HepG2 (cell line): ENCODE results near the gene SLC13A5. TPM values are rescaled to one million over a fixed set of nuclear protein-coding genes. Genes with fewer than 3 reads are reported as not detected.

Source experiments
- AKAP8 ChIP-seq: sonication (generic); formaldehyde crosslinking; IDR thresholded peaks from 2 replicates; pipeline ENCODE4 v1.5.1; 2020; ENCODE audit warnings: mild to moderate bottlenecking, missing genetic modification reagents
- HCFC1 ChIP-seq: fragments of 150-350 bp; IDR thresholded peaks from 2 replicates; pipeline ENCODE4 v1.6.1; 2014; ENCODE audit warnings: low read depth, low read length
- HNF4A ChIP-seq: sonication (generic); formaldehyde crosslinking; IDR thresholded peaks from 2 replicates; pipeline ENCODE4 v1.4.0; 2020; ENCODE audit warnings: missing genetic modification reagents
- HNRNPUL1 ChIP-seq: fragments of 200-400 bp; formaldehyde crosslinking; IDR thresholded peaks from 2 replicates; pipeline ENCODE4 v1.6.1; 2017; ENCODE audit warnings: low read depth, mild to moderate bottlenecking, low read length, moderate library complexity
- HOXA9 ChIP-seq: sonication (generic); formaldehyde crosslinking; IDR thresholded peaks from 2 replicates; pipeline ENCODE4 v1.8.1; 2022; ENCODE audit warnings: missing genetic modification reagents, mild to moderate bottlenecking, moderate library complexity, borderline replicate concordance
- MAF1 ChIP-seq: sonication (generic); formaldehyde crosslinking; IDR thresholded peaks from 2 replicates; pipeline ENCODE4 v1.5.0; 2020; ENCODE audit warnings: missing genetic modification reagents, borderline replicate concordance
- RORA ChIP-seq: sonication (generic); formaldehyde crosslinking; IDR thresholded peaks from 2 replicates; pipeline ENCODE4 v1.5.0; 2020; ENCODE audit warnings: mild to moderate bottlenecking, missing genetic modification reagents, moderate library complexity
- SPEN ChIP-seq: sonication (generic); formaldehyde crosslinking; IDR thresholded peaks from 2 replicates; pipeline ENCODE4 v1.5.1; 2020; ENCODE audit warnings: low read depth, mild to moderate bottlenecking, missing genetic modification reagents
- TBX2 ChIP-seq: sonication (generic); formaldehyde crosslinking; IDR thresholded peaks from 2 replicates; pipeline ENCODE4 v1.5.0; 2020; ENCODE audit warnings: missing genetic modification reagents, mild to moderate bottlenecking, borderline replicate concordance
- YEATS4 ChIP-seq: sonication (generic); formaldehyde crosslinking; IDR thresholded peaks from 2 replicates; pipeline ENCODE4 v1.4.0; 2020; ENCODE audit warnings: missing genetic modification reagents, borderline replicate concordance
- ZC3H13 ChIP-seq: sonication (generic); formaldehyde crosslinking; IDR thresholded peaks from 2 replicates; pipeline ENCODE4 v1.8.1; 2023; ENCODE audit warnings: mild to moderate bottlenecking, missing genetic modification reagents, moderate library complexity
- ZNF383 ChIP-seq: sonication (generic); formaldehyde crosslinking; IDR thresholded peaks from 2 replicates; pipeline ENCODE4 v1.4.0; 2020; ENCODE audit warnings: missing genetic modification reagents, mild to moderate bottlenecking, borderline replicate concordance
- ZNF446 ChIP-seq: sonication (generic); formaldehyde crosslinking; IDR thresholded peaks from 2 replicates; pipeline ENCODE4 v1.5.0; 2020; ENCODE audit warnings: mild to moderate bottlenecking, missing genetic modification reagents
- ZNF549 ChIP-seq: sonication (generic); formaldehyde crosslinking; IDR thresholded peaks from 2 replicates; pipeline ENCODE4 v1.5.0; 2020; ENCODE audit warnings: missing genetic modification reagents
- ZNF589 ChIP-seq: sonication (generic); formaldehyde crosslinking; conservative IDR thresholded peaks from 2 replicates; pipeline ENCODE4 v1.8.0; 2022; ENCODE audit warnings: mild to moderate bottlenecking, moderate library complexity, missing genetic modification reagents
- ZNF737 ChIP-seq: sonication (generic); formaldehyde crosslinking; IDR thresholded peaks from 2 replicates; pipeline ENCODE4 v1.5.0; 2020; ENCODE audit warnings: missing genetic modification reagents, mild to moderate bottlenecking, borderline replicate concordance
- ZNF788 ChIP-seq: sonication (generic); formaldehyde crosslinking; IDR thresholded peaks from 2 replicates; pipeline ENCODE4 v1.5.0; 2020; ENCODE audit warnings: mild to moderate bottlenecking, missing genetic modification reagents, borderline replicate concordance
- ZSCAN31 ChIP-seq: sonication (generic); formaldehyde crosslinking; IDR thresholded peaks from 2 replicates; pipeline ENCODE4 v1.5.0; 2020; ENCODE audit warnings: low read depth, mild to moderate bottlenecking, missing genetic modification reagents
- polyA plus RNA-seq, 8 experiments: library from polyadenylated mRNA; depleted of rRNA in 3 of 8; stranded (reverse) in 7 of 8; unstranded in 1 of 8; fragments of >200 nt; fragmentation: Illumina TruSeq in 4 of 8; extraction: Trizol in 4 of 8; gene quantifications; 2 replicates each; pipeline versions ENCODE4 v1.2.1 to v1.2.3, GENCODE V29; 2011 to 2016; ENCODE audit warnings: low read depth in 4 of 8, missing spikeins in 1 of 8, mixed read lengths in 1 of 8; ENCODE audit not compliant: insufficient read depth in 1 of 8
- total RNA-seq, 5 experiments: library from RNA; depleted of rRNA; stranded (reverse); fragments of >200 nt; fragmentation: Illumina TruSeq; extraction: Trizol; gene quantifications; 2 replicates each; pipeline ENCODE4 v1.2.3, GENCODE V29; 2016; ENCODE audit warnings: low read depth in 1 of 5
- TF ChIP-seq, protein P1 (sequence below): sonication (generic); formaldehyde crosslinking; IDR thresholded peaks from 2 replicates; pipeline ENCODE4 v1.4.0; 2020; ENCODE audit warnings: mild to moderate bottlenecking, missing genetic modification reagents
- TF ChIP-seq, protein P2 (sequence below): sonication (generic); formaldehyde crosslinking; IDR thresholded peaks from 2 replicates; pipeline ENCODE4 v1.5.1; 2020; ENCODE audit warnings: mild to moderate bottlenecking, missing genetic modification reagents, moderate library complexity
- TF ChIP-seq, protein P3 (sequence below): sonication (generic); formaldehyde crosslinking; IDR thresholded peaks from 2 replicates; pipeline ENCODE4 v1.4.0; 2020; ENCODE audit warnings: missing genetic modification reagents
- TF ChIP-seq, protein P4 (sequence below): sonication (generic); formaldehyde crosslinking; IDR thresholded peaks from 2 replicates; pipeline ENCODE4 v1.4.0; 2020; ENCODE audit warnings: missing genetic modification reagents

The SLC13A5 gene
- total and polyA plus RNA-seq, 2 of the 13 experiments (the other 11 are each of a cell fraction or from before 2014, with no cell fraction given): 42.8 to 310 TPM

DNA sequence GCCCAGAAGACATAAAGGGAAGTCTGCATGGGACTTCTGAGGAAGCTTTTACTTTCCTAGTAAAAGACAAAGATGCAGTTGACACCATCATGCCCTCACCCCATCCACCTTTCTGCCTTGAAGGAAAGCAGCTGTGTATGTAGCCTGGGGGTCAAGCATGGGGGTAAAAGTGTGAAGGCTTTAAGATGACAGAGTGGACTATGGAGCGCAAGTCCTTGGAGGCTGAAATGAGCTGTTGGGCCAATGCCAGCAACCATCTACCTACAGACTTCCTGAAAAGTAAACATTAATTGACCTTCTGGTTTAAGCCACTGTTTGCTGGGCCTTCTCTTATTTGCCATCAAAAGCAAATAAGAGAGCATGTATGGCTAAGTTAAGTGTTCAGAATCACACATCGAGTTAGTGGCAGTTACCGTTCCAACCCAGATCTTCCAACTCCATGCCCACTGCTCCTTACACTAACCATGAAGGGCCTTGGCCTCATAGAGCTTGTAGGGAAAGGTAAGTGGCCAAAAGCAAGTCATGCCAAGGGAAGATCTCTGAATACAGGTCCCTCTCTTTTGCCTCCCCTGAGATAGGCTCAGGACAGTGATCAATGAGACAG is 30.0 kb downstream of the SLC13A5 start (continued):
- TF ChIP-seq MAF1 (CRISPR knock-in tag): 0 out of 2 replicates have a peak, but pooled peaks have one; percentile 30
- peak; percentile 27; the same call in 1 of the 2 replicates for TF ChIP-seq YEATS4 (CRISPR knock-in tag)
- peak; percentile 27; the same call in 1 of the 2 replicates for TF ChIP-seq SPEN (CRISPR knock-in tag)
- TF ChIP-seq HCFC1: no peak
- no peak for TF ChIP-seq HNRNPUL1
- TF ChIP-seq ZNF446 (CRISPR knock-in tag): no peak
- TF ChIP-seq ZNF589 (CRISPR knock-in tag): no peak
- no peak for TF ChIP-seq ZNF737
- TF ChIP-seq, protein P1, sequence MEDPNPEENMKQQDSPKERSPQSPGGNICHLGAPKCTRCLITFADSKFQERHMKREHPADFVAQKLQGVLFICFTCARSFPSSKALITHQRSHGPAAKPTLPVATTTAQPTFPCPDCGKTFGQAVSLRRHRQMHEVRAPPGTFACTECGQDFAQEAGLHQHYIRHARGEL: no peak
- TF ChIP-seq ZNF788 (CRISPR knock-in tag): peak; percentile 30; the same call in 1 of the 2 replicates
- no peak for TF ChIP-seq ZSCAN31 (CRISPR knock-in tag)
- TF ChIP-seq HNF4A (CRISPR knock-in tag): peak; percentile 72
- no peak for TF ChIP-seq HOXA9 (CRISPR knock-in tag)
- TF ChIP-seq, protein P2, sequence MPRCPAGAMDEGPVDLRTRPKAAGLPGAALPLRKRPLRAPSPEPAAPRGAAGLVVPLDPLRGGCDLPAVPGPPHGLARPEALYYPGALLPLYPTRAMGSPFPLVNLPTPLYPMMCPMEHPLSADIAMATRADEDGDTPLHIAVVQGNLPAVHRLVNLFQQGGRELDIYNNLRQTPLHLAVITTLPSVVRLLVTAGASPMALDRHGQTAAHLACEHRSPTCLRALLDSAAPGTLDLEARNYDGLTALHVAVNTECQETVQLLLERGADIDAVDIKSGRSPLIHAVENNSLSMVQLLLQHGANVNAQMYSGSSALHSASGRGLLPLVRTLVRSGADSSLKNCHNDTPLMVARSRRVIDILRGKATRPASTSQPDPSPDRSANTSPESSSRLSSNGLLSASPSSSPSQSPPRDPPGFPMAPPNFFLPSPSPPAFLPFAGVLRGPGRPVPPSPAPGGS (CRISPR knock-in tag): no peak; the same call in 1 of the 2 replicates
- TF ChIP-seq TBX2 (CRISPR knock-in tag): peak; percentile 86
- TF ChIP-seq RORA (CRISPR knock-in tag): no peak
- TF ChIP-seq, protein P3, sequence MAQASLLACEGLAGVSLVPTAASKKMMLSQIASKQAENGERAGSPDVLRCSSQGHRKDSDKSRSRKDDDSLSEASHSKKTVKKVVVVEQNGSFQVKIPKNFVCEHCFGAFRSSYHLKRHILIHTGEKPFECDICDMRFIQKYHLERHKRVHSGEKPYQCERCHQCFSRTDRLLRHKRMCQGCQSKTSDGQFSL (CRISPR knock-in tag): no peak
- 0 out of 2 replicates have a peak, but pooled peaks have one; percentile 25 for TF ChIP-seq AKAP8 (CRISPR knock-in tag)
- TF ChIP-seq ZNF383 (CRISPR knock-in tag): no peak
- TF ChIP-seq ZNF549 (CRISPR knock-in tag): no peak
- TF ChIP-seq ZC3H13 (CRISPR knock-in tag): no peak
- TF ChIP-seq, protein P4, sequence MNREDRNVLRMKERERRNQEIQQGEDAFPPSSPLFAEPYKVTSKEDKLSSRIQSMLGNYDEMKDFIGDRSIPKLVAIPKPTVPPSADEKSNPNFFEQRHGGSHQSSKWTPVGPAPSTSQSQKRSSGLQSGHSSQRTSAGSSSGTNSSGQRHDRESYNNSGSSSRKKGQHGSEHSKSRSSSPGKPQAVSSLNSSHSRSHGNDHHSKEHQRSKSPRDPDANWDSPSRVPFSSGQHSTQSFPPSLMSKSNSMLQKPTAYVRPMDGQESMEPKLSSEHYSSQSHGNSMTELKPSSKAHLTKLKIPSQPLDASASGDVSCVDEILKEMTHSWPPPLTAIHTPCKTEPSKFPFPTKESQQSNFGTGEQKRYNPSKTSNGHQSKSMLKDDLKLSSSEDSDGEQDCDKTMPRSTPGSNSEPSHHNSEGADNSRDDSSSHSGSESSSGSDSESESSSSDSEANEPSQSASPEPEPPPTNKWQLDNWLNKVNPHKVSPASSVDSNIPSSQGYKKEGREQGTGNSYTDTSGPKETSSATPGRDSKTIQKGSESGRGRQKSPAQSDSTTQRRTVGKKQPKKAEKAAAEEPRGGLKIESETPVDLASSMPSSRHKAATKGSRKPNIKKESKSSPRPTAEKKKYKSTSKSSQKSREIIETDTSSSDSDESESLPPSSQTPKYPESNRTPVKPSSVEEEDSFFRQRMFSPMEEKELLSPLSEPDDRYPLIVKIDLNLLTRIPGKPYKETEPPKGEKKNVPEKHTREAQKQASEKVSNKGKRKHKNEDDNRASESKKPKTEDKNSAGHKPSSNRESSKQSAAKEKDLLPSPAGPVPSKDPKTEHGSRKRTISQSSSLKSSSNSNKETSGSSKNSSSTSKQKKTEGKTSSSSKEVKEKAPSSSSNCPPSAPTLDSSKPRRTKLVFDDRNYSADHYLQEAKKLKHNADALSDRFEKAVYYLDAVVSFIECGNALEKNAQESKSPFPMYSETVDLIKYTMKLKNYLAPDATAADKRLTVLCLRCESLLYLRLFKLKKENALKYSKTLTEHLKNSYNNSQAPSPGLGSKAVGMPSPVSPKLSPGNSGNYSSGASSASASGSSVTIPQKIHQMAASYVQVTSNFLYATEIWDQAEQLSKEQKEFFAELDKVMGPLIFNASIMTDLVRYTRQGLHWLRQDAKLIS (CRISPR knock-in tag): no peak
